NCI-H345 treated with DMSO at 0.1 percent for 48 hours (cell line): Measurements from ENCODE around the gene DPEP3.

ENCODE experiments used
- DNase-seq: peaks from one replicate; lab custom pipeline; 2025; ENCODE audit not compliant: unreplicated experiment; lab: John Stamatoyannopoulos, UW

The DPEP3 gene

DNA sequence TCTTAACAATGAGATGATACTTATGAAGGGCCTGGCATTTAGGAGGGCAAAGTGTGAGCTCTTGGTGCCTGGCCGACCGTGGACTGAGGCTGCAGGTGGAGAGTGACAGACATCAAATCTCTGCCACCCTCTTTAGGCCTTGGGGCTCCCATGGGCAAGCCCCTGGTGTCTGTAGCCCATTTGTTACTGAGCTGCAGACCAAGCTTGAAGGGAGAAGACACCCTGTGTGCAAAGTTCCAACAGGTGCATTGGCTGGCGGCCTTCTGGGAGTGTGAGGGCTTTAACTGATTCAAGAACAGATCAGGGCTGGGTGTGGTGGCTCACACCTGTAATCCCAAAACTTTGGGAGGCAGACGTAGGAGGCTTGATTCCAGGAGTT is 47.8 kb downstream of the DPEP3 start:
- no peak for DNase-seq

DNA sequence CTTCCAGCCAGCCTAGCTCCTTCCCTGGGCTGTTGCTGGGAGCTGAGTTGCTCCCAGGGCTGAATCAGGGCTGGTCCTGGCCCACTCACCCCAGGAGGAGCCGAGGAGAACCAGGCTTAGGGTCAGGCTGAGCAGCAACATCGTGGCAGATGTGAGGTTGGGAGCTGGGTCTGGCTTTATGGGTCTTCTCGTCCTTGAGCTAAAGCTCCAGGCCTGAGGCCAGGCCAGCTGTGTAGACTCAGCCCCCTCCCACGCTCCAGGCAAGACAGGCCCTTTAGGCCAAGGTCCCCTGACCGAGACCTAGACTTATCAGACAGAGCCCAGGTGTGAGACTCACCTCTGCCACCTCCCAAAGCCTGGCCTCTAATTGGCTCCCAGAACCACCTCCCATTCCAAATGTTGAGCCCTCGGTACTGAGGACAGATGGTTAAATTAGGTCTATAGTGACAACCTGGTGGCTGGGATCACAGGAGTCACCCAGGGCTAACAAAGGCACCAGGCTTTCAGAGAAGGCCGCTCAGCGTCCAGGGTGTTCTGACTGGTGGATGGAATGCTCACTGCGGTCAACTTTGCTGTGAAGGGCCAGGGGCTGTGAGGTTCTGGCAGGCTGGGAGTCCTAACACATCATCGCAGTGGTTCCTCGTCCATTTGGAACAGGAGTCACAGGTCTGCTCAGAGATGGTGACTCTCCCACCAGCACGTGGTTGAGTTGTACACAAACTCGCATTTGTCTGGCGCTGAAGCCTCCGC is 48.4 kb downstream of the DPEP3 start, which contains the start of gene CTRL:
Gene CTRL (minus strand): TSS at position 151 of the 750 bp plus-strand sequence. CDS start 10 bp downstream, at position 141.
- DNase-seq, result no peak

GRCh38 chr16:67930678-67931211 is 49.6 kb downstream of the DPEP3 start:
- no peak for DNase-seq

DNA sequence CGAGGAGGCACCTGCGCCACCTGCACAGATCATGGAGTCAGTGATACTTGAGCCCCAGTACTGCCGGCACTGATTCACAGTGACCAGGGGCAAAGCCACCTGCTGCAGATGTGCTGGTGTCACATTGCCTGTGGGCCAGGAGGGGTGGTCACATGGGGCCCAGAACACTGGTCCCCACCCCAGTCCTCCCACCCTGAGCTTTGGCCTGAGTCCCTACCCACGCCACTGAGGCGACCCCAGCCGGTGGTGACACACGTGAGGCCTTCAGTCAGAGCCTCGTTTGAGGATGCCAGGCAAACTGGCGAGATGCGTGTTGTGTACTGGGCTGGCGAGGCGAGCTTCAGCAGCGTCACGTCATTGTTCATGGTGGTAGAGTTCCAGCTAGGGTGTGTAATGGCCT is 50.1 kb downstream of the DPEP3 start:
- DNase-seq, result no peak

DNA sequence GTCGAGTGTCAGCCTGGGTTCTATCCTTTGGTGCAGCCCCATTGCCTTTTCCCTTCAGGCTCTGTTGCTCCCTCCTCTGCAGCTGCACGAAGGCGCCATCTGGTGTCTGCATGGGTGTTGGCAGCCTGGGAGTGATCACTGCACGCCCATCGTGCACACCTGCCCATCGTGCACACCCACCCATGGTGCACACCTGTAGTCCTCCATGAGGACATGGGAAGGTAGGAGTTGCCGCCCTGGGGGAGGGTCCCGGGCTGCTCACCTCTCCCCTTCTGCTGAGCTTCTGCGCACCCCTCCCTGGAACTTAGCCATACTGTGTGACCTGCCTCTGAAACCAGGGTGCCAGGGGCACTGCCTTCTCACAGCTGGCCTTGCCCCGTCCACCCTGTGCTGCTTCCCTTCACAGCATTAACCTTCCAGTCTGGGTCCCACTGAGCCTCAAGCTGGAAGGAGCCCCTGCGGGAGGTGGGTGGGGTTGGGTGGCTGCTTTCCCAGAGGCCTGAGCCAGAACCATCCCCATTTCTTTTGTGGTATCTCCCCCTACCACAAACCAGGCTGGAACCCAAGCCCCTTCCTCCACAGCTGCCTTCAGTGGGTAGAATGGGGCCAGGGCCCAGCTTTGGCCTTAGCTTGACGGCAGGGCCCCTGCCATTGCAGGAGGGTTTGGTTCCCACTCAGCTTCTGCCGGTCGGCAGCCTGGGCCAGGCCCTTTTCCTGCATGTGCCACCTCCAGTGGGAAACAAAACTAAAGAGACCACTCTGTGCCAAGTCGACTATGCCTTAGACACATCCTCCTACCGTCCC is 51.5 kb downstream of the DPEP3 start:
- DNase-seq, result peak; percentile 59

- no peak for DNase-seq
These were observed 52.2 kb downstream of the DPEP3 start for GRCh38 chr16:67928147-67928546.

GRCh38 chr16:67927131-67927941 is 53.0 kb downstream of the DPEP3 start:
- no peak for DNase-seq

GRCh38 chr16:67926181-67926750 is 54.0 kb downstream of the DPEP3 start:
- DNase-seq, result peak; percentile 81
